Kidney tubule cell (primary cell): ENCODE results near the gene ASAP2.
"Not testable (repeated sequence)": the region's sequence is repeated elsewhere in the genome, so short reads cannot be mapped to it uniquely, and the experiment has no call there.

Experiments
- DNase-seq: peaks from one replicate; pipeline ENCODE4 v3.0.0-alpha.2; 2018; ENCODE audit warnings: low spot score

Gene ASAP2

DNA sequence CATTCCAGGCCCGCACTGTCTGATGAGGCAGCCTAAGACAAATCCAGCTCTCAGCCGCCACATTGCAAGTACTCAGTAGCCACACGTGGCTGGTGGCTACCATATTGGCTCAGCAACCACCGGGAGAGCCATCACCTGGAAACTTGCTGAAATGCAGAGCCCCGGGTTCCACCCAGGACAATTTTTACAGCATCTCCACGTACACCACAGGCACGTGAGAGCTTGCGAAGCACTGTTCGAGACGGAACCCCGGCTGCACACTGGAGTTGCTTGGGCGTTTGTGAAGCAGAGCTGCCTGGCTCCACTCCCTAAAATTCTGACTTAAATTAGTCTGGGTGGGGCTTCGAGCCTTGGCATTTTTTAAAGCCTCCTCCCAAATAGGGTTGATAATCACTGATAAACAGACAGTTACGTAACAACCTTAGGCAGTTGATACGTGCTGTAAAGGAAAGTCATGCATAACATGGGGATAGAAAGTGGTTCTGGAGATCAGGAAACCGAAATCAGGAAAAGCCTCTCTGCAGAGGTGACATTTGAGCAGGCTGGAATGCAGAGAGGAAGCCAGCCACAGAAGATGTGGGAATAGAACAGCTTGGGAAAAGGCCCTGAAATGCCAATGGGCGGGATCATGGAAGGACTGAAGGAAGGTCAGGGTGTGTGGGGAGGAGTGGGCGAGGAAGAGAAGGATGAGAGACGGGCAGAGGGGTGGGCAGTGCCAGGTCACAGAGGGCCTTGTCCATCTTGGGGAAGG is 6.2 kb downstream of the ASAP2 start:
- DNase-seq = peak; percentile 57

- no peak for DNase-seq
Observed at GRCh38 chr2:9213477-9214051, 7.0 kb downstream of the ASAP2 start.

DNA sequence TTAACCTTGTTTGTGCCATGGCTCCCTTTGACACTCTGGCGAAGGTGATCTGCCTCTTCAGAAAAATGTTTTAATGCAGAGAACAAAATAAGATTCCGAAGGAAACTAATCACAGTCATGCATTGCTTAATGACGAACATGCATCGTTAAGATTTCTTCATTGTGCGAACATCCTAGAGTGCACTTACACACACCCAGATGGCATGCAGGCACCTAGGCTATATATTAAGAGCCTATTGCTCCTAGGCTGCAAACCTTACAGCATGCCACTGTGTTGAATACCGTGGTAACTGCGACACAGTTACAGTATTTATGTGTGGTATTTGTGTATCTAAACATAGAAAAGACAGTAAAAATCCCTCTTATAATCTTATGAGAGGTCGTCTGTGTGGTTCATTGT is 8.3 kb downstream of the ASAP2 start:
- DNase-seq = no peak

DNA sequence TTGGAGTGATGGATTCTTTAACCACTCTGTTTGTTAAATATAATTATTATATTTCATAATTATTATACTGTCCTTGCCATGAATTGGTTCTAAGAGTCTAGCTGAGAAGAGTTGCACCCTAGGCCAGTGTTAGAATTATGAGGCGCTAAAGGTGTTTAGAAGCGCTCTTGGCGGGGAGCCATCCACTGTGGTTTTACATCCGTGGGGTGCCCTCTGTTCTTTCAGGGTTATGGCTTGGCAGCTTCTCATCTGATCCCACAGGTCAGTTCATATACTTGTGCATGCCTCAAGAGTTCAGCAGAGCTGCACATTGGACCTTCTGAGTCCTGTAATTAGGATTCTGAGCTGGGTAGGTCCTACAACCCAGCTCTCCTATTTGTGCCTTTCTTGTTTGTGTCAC is 9.1 kb downstream of the ASAP2 start:
- DNase-seq = no peak

- not testable (repeated sequence) for DNase-seq
Observed at GRCh38 chr2:9216143-9216542, 9.5 kb downstream of the ASAP2 start.

DNA sequence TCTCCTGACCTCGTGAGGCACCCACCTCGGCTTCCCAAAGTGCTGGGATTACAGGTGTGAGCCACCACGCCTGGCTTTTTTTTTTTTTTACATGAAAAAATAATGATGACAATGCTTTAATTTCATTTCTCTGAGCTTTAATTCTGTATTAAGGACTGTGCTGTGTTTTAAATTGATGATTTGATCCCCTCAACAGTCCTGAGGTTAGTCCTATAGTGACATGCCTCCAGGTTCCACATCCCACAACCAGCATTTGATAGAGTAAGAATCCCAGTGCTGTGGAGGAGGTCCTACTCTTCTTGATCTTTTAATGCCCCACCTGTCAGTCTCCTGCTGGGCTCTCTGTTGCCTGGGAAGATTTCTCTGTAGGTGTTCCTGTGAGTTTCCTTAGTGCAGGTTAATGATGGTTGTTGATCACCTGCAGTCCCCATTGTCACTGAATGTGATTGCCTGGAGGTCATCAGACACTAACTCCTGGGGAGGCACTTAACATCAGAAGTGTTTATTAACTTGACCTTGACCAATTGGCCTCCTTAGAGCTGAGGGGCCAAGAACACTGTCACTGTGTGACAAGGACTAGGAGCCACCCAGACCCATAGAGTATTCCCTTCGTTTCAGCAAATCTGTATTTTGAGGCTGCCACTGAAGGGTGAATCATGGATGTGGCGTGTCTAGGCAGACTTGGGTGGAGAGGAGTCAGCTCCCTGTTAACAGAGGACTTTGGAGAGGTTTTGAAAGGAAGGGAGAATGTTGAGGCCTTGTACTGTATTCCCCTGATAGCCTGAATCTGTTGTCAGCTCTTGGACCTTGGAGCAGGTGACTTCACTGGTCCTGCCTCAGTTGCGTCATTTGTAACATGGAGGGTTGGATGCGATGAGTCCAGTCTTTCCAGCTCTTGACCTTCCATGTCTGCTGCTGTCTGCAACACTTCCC is 11.5 kb downstream of the ASAP2 start:
- DNase-seq = no peak

DNA sequence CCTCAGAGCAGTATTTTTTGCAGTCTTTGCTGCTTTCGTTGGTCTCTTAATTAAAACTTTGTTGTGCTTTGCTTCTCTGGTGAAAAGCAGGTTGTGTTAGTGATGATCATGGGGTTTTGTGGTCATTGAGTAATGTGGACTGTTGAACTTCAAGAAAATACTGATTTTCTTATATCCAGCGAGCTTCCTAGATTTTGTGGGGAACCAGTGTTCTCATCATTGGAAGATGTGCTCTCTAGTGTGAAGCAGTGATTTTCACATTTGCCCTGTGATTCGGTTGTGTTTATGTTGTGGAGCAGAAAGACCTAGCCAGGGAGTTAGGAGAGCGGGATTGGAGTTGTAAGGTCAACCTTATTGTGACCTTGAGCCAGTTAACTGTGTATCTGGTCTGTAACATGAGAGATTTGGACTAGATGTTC is 12.4 kb downstream of the ASAP2 start:
- DNase-seq = no peak

- no peak for DNase-seq
Observed at GRCh38 chr2:9220201-9220600, 13.6 kb downstream of the ASAP2 start.

DNA sequence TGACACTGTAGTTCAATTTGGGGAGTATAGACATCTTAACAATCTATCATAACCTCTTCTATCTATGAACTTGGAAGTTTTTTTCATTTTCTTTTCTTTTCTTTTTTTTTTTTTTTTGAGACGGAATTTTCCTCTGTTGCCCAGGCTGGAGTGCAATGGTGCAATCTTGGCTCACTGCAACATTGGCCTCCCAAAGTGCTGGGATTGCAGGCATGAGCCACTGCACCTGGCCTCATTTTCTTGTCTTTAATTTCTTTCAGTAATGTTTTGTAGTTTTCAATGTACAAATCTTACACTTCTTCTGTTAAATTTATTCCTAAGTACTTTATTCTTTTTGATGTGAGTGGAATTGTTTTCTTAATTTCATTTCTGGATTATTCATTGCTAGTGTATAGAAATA is 14.6 kb downstream of the ASAP2 start:
- DNase-seq = no peak

- no peak for DNase-seq
Observed at GRCh38 chr2:9222239-9222892, 15.8 kb downstream of the ASAP2 start.

- no peak for DNase-seq
Observed at GRCh38 chr2:9222893-9223287, 16.3 kb downstream of the ASAP2 start.

DNA sequence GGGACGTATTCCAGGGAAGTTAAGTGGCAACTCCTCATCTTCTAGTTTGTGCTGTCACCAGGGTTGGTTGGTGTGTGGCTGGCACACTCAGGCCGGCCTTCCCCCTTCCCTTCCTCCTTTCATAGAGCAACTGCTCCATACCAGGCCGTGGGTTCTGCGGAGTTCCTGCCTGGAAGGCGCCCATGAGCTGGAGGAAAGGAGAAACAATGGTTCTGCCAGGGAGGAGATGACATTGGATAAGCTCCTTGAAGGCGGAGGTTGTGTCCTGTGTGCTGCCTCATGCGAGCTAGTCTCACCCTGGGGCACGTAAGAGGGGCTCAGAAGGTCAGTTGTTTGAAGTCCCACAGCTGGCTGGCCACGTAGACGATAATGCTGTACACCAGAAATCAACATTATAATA is 19.2 kb downstream of the ASAP2 start:
- no peak for DNase-seq

DNA sequence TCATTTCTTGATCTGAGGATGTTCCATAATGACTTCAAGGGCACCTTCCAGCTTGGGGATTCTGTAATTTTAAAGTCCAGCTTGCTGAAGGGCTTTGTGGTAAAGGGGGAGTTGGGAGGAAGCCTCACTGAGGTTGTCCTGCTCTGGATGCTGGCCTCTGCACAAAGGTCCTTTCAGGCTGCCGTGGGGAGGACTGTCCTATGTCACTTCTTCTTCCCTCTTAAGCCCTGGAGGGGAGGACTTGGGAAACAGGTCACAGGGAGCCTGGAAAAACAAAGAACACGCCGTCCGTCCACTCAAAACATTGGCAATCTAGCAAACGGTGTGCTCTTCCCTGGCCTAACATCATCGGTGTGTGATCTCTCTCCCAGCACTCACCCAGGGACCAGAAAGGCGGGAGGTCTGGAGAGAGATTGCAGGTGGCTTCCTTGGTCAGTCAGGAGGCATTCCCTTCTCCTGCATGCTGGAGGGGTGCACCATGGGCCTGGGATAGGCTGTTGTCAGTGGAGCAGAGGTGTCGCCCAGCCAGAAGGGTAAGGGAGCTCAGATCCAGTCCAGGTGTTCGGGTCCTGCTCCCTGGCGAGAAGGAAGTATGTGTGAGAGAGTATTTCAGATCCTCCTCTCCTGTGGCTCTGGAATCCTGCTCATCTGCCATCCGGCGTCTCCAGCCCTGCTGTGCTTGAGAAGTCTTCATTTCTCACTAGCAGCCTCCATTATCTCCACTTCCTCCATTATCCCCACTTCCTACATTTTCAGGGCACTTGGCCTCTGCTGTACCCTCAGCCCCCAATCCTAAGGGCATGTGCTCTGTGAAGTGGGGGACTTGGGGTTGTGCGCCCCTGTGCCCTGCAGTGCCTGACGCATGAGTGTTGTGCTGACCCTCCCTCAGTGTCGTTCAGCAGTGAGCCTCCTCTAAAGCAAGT is 20.1 kb downstream of the ASAP2 start:
- DNase-seq = no peak

GRCh38 chr2:9228088-9228751 is 21.6 kb downstream of the ASAP2 start:
- DNase-seq = peak; percentile 53

GRCh38 chr2:9228781-9229469 is 22.3 kb downstream of the ASAP2 start:
- DNase-seq = no peak

DNA sequence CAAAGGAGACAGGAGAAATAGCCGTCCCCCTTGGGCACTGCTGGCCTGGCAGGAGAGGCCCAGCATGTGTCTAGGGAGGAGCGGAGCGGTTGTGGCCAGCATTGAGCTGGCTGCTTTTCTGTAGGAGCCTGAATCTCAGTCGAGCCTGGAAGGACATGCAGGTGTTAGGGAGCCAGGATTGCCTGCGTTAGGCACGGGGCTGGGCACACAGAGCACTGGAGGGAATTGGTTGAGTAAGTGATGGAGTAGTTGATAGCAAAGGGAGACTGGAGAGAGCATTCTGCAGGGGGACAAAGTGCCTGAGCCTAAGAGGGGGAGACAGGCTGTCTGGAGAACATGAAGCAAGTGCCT is 22.8 kb downstream of the ASAP2 start:
- no peak for DNase-seq

DNA sequence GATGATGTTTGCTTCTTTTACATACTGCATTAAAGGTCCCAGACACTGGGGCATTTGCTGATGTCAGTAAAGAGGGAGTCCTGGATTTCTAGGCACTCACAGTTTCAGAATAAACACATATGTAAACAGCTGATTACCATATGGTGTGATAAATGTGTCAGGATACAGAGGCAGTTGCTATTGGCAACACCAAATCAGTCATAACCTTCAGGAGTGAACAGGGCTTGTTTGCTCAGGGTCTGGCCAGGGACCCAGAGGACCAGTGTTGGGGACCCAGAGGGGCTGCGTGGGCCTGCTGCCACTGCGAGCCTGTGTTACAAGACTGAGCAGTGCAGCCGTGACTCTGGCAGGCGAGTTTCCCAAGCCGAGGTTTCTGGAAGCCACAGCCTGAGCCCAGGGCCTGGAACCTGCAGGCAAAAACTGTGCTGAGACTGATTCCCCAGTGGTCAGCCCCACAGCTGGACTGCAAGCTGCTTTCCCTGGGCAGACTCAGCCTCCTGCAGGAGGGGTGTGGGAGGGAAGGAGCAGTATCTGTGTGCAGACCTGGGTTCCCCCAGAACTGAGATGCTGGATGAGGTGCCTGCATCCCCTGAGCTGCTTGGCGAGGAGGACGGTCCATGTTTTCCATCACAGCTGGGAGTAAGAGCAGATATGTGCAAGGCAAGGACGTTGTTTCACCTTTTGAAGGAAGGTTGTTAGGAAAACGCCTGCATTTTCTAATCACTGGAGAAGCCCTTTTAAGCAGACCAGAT is 23.6 kb downstream of the ASAP2 start:
- no peak for DNase-seq

GRCh38 chr2:9230881-9231280 is 24.3 kb downstream of the ASAP2 start:
- peak; percentile 83 for DNase-seq
